GM18526 (cell line): Measurements from ENCODE around the gene OR2H2.
A peak's percentile ranks its signal among the peaks of the same experiment; 100 is the strongest.

Experiments
- POLR2A ChIP-seq: IDR thresholded peaks from 3 replicates; pipeline ENCODE4 v1.6.1; 2011; ENCODE audit not compliant: insufficient read length; ENCODE audit errors: extremely low read depth

The OR2H2 gene

GRCh38 chr6:29584821-29585220 is at the start of gene OR2H2:
Gene OR2H2 (plus strand): TSS chr6:29585121. CDS start chr6:29587945, 2,824 bp downstream.
- TF ChIP-seq POLR2A = no peak

- no peak for TF ChIP-seq POLR2A
Measured at GRCh38 chr6:29537714-29538403, 47.1 kb upstream of the OR2H2 start.

- no peak for TF ChIP-seq POLR2A
Measured at GRCh38 chr6:29547573-29547972, 37.3 kb upstream of the OR2H2 start.

- no peak for TF ChIP-seq POLR2A
Measured at GRCh38 chr6:29552512-29553051, 32.3 kb upstream of the OR2H2 start.

GRCh38 chr6:29553268-29554057 is 31.5 kb upstream of the OR2H2 start:
- peak; percentile 10 for TF ChIP-seq POLR2A

- no peak for TF ChIP-seq POLR2A
Measured at GRCh38 chr6:29554764-29555163, 30.2 kb upstream of the OR2H2 start.

- no peak for TF ChIP-seq POLR2A
Measured at GRCh38 chr6:29557320-29557719, 27.6 kb upstream of the OR2H2 start.

- no peak for TF ChIP-seq POLR2A
Measured at GRCh38 chr6:29558439-29559079, 26.4 kb upstream of the OR2H2 start.

- no peak for TF ChIP-seq POLR2A
Measured at GRCh38 chr6:29559524-29560287, 25.2 kb upstream of the OR2H2 start, which contains the start of gene UBD. Gene UBD (minus strand): TSS chr6:29559732. CDS start chr6:29559701, 31 bp downstream.

GRCh38 chr6:29561091-29561490 is 23.8 kb upstream of the OR2H2 start:
- no peak for TF ChIP-seq POLR2A

GRCh38 chr6:29561606-29562181 is 23.2 kb upstream of the OR2H2 start:
- no peak for TF ChIP-seq POLR2A

- no peak for TF ChIP-seq POLR2A
Measured at GRCh38 chr6:29563435-29563965, 21.4 kb upstream of the OR2H2 start.

- no peak for TF ChIP-seq POLR2A
Measured at GRCh38 chr6:29564875-29565274, 20.0 kb upstream of the OR2H2 start.

GRCh38 chr6:29566856-29567255 is 18.1 kb upstream of the OR2H2 start:
- no peak for TF ChIP-seq POLR2A
